HFF-Myc (cell line): ENCODE results near the gene RFC2.

Source experiments
- DNase-seq: peaks from one replicate; pipeline ENCODE4 v3.0.0-alpha.2; 2011; ENCODE audit warnings: low read depth; ENCODE audit errors: extremely low read depth
- H3K4me3 ChIP-seq: replicated peaks from 2 replicates; pipeline ENCODE4 v1.5.1; 2011; ENCODE audit warnings: low read depth, mild to moderate bottlenecking, control low read depth, low read length
- CTCF ChIP-seq: IDR thresholded peaks from 2 replicates; pipeline ENCODE4 v1.5.1; 2012; ENCODE audit warnings: mild to moderate bottlenecking, low read depth, low read length, control low read depth; ENCODE audit errors: missing control alignments

Gene RFC2

GRCh38 chr7:74187915-74188675 lies 66.1 kb downstream of the RFC2 start:
- DNase-seq: no peak
- no peak overlapping the region for H3K4me3 ChIP-seq
- no peak for TF ChIP-seq CTCF

- DNase-seq: no peak
- H3K4me3 ChIP-seq: no peak overlapping the region
- no peak for TF ChIP-seq CTCF
Observed at GRCh38 chr7:74185636-74186035, 68.6 kb downstream of the RFC2 start.

GRCh38 chr7:74185016-74185415 lies 69.2 kb downstream of the RFC2 start:
- no peak for TF ChIP-seq CTCF
- no peak overlapping the region for H3K4me3 ChIP-seq
- DNase-seq: no peak

DNA sequence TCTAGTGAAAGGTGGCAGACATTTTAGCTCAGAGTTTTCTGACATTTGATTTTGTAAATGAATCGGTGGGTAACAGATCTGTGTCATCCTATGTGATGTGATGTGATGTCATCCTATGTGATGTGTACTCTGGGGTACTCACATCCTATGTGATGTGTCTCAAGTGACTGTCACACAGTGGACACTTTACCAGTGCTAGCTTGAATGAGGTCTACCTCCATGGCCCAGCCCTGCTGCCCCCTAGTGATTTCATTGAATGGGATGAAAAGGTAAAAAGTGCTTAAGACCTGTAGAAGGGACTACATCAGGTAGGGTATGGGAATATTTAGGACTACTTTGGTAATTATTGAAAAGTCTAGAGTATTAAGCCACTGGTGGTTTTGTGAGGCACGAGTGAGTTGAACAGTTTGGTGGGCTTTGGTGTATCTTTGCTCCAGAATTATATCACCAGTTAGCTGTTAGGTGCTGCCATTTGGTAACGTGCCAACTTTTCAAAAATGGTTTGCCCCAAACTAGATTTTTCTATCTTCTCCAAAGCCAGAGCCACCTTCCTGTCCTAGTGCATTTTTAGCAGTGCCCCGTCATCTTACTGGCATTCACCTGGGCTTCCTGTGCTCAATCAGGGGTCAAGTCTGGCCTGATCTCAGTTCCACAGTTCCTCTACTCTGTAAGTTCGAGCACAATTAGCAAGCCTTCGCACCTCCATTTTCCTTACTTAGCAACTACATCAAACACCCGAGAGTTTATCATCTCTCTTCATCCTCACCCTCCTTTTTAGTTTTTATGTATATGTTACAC lies 70.3 kb downstream of the RFC2 start:
- peak; percentile 36 for TF ChIP-seq CTCF
- no peak for DNase-seq
- H3K4me3 ChIP-seq: no peak overlapping the region

- no peak for TF ChIP-seq CTCF
- H3K4me3 ChIP-seq: no peak overlapping the region
- no peak for DNase-seq
Observed at GRCh38 chr7:74183142-74183541, 71.1 kb downstream of the RFC2 start.

- DNase-seq: no peak
- no peak overlapping the region for H3K4me3 ChIP-seq
- no peak for TF ChIP-seq CTCF
Observed at GRCh38 chr7:74182453-74183090, 71.6 kb downstream of the RFC2 start.
